Cortex of kidney (tissue), 1 donor: ENCODE measurements around the gene RNF133.

ENCODE experiments used
- DNase-seq: peaks from one replicate; lab custom pipeline; 2025; lab: John Stamatoyannopoulos, UW

The RNF133 gene

GRCh38 chr7:122699017-122699416 is at the start of gene RNF133:
TSS of gene RNF133 (minus strand) at chr7:122699117. CDS start at chr7:122698918, 199 bp downstream.
- DNase-seq = no peak

- DNase-seq = no peak
Measured at GRCh38 chr7:122748195-122748594, 49.3 kb upstream of the RNF133 start.

GRCh38 chr7:122746948-122747347 is 48.0 kb upstream of the RNF133 start:
- no peak for DNase-seq

- no peak for DNase-seq
Measured at GRCh38 chr7:122743211-122743610, 44.3 kb upstream of the RNF133 start.

GRCh38 chr7:122738947-122739346 is 40.0 kb upstream of the RNF133 start:
- DNase-seq = no peak

GRCh38 chr7:122736183-122736582 is 37.3 kb upstream of the RNF133 start:
- DNase-seq = no peak

GRCh38 chr7:122727759-122728158 is 28.8 kb upstream of the RNF133 start:
- DNase-seq = no peak

GRCh38 chr7:122727354-122727753 is 28.4 kb upstream of the RNF133 start:
- no peak for DNase-seq

- no peak for DNase-seq
Measured at GRCh38 chr7:122726881-122727280, 28.0 kb upstream of the RNF133 start.

- DNase-seq = no peak
Measured at GRCh38 chr7:122724366-122724765, 25.4 kb upstream of the RNF133 start.

GRCh38 chr7:122719010-122719578 is 20.2 kb upstream of the RNF133 start:
- DNase-seq = no peak

- DNase-seq = no peak
Measured at GRCh38 chr7:122717356-122718089, 18.6 kb upstream of the RNF133 start.

- no peak for DNase-seq
Measured at GRCh38 chr7:122715183-122715582, 16.3 kb upstream of the RNF133 start.

- no peak for DNase-seq
Measured at GRCh38 chr7:122710916-122711315, 12.0 kb upstream of the RNF133 start.

GRCh38 chr7:122709930-122710646 is 11.2 kb upstream of the RNF133 start:
- DNase-seq = no peak

GRCh38 chr7:122706836-122707235 is 7.9 kb upstream of the RNF133 start:
- DNase-seq = no peak

- no peak for DNase-seq
Measured at GRCh38 chr7:122702872-122703510, 4.1 kb upstream of the RNF133 start, which contains the start of gene RNF148. TSS of gene RNF148 (minus strand) at chr7:122702922. CDS start at chr7:122702750, 172 bp downstream.

GRCh38 chr7:122695816-122696215 is 3.1 kb downstream of the RNF133 start:
- no peak for DNase-seq

GRCh38 chr7:122694697-122695096 is 4.2 kb downstream of the RNF133 start:
- no peak for DNase-seq

- no peak for DNase-seq
Measured at GRCh38 chr7:122692769-122693309, 6.1 kb downstream of the RNF133 start.

- no peak for DNase-seq
Measured at GRCh38 chr7:122691569-122692235, 7.2 kb downstream of the RNF133 start.
